ENCODE data around the gene TSFM.

TSFM gene

DNA sequence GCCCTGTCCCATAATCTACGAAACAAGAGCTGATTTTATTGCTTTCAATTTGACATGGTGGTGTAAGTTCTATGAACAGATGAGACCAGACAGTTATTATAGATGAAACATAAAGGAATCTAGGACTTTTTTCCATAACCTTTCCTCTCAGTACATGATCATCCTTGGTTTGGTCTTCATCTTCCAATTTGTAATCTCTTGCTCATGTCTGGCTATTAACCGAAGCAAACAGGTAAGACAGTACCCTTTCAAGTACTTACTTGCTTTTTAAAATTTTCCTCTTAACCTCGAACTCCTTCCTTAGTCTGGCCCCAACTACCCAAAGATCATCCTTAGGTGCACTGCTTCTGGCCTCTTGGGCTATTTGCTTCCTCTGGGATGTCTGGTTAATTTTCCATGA is 36.6 kb upstream of the TSFM start:
- DNase-seq (ENCODE audit: low read depth) = no peak

DNA sequence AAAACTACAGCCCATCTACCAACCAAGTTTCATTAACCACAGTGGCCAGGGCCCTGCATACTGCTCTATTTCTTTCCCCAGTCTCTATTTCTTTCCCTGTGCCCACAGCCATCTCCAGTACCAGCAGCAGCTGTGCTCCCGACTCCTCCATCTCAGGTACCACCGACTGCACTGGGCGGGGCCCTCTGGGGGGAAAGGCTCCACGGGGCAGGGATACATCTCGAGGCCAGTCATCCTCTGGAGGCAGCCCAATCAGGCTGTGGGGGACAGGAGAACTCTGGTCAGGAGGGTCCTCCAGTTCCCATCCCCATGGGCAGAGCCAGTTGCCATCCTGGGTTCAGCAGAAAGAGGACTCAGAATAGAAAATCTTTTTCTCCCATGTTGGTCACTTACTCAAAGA is 33.5 kb upstream of the TSFM start:
- no peak for DNase-seq (ENCODE audit: low read depth)

DNA sequence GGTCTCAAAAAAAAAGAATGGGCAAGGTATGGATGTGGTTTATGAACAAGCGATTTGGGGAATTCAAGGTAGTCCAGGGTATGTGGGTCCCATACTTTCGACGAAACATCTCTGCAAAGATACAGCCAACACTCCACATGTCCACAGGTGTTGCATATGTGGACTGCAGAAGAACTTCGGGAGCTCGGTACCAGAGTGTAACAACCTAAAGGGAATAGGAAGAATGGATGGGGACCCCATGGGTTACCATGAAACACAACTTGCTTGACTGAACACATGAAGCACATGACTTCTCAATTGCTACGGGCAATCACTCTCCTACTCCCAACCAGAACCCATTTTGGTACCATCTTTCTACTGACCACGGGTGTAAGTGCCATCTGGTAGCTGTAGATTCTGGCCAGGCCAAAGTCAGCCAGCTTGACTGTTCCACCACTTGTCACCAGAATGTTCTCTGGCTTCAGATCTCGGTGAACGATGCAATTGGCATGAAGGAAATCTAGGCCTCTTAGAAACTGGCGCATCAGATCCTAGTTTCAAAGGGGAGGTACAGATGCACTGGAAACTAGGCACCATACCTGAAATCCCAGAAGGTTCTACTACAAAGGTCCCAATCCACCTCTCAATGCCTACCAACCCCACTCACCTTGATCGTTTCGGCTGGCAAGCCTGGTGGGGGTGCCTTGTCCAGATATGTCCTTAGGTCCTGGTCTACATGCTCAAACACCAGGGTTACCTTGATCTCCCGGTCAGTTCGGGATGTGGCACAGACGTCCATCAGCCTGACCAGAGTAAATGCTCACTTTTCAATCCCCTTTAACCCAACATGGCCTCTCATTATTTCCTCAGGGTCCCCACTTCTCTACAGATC is 31.8 kb upstream of the TSFM start:
- no peak for DNase-seq (ENCODE audit: low read depth)

DNA sequence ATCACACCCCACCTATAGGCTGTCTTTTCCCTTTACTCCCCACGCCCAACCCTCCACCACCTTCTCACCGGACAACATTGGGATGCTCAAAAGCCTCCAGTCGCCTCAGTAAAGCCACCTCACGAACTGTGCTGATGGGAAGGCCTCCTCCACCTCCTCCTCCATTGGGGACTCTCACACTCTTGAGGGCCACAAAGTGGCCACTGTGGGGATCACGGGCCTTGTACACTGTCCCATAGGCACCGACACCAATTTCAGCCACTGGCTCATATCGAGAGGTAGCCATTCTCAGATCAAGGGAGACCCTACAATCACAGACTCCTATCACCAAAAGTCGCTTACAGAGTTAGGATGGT is 31.2 kb upstream of the TSFM start:
- DNase-seq (ENCODE audit: low read depth) = no peak

DNA sequence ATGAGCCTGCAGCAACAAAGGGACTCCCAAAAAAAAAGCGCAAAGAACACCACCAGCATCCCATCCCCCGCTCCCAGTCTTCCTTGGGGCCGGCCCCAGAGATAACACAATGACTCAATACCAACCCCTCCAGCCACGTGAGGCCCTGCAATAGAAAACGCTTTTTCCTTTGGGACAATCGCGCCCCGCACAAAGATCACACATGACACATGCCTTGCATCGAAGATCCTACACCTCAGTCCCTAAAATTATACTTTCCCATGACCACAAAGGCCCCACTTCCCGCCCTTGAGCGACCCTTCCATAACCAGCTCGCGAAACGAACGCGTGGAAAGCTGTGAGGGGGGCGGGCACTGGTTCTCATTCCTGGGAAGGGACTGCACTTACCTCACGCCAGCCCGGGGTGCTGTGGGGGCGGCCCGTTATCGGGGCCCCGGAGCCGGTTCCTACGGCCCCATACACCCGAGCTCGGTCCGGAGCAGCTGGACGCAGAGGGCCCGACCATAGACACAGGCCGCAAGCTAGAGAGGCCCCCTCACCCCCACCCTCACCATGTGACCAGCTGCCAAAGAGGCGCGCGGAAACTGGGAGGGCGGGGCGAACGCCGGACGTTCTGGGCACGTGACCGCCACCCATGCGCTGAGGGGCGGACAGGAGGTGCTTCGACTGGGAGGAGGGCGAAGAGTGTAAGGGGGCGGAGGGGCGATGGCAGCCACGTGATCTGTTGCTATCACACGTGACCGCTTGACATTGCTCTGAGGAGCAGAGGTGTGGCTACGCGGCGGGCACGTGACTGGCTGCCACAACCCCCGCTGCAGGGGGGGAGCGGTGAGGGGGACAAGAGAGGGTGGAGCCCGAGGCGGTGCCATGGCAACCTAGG is 30.6 kb upstream of the TSFM start, which contains the start of gene CDK4:
TSS of gene CDK4 (minus strand) at position 523 of the 880 bp plus-strand sequence. CDS start 593 bp downstream, outside the sequence.
- peak; percentile 97 for DNase-seq (ENCODE audit: low read depth)

DNA sequence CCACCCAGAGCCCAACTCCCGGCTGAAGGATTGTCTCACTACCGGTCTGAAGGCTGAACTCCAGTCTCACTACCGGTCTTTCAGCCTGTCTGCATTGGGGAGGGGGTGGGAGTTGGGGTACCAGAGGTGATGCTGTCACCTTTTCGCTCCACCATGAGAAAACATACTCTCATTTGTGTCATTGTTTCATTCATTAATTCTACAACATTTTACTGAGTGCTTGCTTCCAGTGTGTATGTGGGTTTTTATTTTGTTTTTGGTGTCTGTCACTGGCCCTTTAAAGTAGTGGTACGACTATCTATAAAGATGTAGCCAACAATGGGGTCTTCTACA is 30.0 kb upstream of the TSFM start:
- no peak for DNase-seq (ENCODE audit: low read depth)

DNA sequence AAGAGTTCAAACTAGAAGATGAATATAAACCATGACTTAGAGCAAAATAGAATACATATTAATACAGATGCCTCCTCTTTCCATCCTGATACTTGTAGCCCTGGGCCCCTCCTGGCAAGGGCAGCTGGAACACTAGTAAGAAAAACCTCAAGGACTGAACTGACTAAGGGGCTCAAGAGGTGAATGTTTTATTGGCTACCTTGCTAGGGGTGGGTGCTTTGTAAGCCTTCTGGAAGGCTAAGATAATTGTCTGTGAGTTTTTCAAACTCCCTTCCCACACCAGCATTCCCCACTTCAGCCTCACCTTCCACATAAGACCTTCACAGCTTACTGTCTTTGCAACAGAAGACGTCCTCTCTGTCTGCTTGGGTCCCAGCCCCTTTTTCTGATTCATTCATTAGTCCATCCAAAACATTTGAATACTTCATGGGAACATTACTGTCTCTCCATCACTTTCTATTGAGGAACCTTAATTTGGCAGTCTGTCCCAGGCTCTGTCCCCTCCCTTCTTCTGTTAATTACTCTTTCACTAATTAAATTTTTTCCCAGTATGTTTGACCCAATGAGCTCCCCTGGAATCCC is 28.7 kb upstream of the TSFM start:
- DNase-seq (ENCODE audit: low read depth) = no peak

DNA sequence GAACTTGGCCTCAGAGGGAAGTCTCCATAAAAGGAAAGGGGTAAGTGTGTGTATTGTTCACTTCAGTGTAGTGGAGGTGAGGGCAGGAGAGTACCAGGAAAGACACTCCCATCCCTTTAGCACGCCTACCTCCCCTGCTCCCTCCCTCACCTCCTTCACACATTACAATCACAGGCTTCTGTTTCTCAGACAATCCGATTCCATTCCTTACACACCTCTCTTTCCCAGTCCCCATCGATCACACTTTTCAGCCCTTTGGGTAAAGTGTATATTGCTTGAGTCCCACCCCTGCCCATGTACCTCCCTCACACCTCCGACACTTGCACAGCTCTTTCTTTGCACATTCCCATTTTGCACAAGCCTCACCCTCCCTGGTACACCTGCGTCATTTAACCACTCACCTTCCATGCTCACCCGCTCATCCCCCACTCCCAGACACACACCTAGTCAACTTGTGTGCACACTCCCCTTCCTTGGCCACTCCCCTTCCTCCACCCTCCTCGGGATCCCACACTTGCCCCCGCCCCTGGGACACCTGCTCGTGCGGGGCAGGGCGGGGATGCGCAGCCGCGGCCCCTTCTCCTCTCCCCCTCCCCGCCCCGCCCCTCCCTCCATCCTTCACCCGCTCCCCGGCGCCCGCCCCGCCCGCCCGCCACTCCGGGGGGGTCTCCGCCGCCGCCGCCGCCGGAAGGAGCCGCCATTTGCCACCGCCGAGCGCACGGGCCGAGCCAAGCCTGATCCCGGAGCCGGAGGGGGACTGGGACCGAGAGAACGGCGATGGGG is 28.0 kb upstream of the TSFM start, which contains the start of gene MARCHF9:
TSS of gene MARCHF9 (plus strand) at position 693 of the 783 bp plus-strand sequence. CDS start 426 bp downstream, outside the sequence.
- DNase-seq (ENCODE audit: low read depth) = peak; percentile 78

DNA sequence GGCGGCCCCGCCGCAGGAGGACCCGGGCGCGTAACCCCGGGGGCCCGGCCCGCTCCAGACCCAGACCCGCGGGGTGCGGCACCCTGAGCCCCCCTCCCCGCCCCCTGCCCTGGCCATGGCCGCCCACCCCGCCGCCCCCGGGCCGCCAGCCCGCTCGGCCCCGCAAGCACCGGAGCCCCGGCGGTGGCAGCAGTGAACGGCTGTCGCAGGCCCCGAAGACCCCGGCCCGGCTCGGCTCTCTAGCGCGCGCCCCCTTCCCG is 27.5 kb upstream of the TSFM start:
- no peak for DNase-seq (ENCODE audit: low read depth)

DNA sequence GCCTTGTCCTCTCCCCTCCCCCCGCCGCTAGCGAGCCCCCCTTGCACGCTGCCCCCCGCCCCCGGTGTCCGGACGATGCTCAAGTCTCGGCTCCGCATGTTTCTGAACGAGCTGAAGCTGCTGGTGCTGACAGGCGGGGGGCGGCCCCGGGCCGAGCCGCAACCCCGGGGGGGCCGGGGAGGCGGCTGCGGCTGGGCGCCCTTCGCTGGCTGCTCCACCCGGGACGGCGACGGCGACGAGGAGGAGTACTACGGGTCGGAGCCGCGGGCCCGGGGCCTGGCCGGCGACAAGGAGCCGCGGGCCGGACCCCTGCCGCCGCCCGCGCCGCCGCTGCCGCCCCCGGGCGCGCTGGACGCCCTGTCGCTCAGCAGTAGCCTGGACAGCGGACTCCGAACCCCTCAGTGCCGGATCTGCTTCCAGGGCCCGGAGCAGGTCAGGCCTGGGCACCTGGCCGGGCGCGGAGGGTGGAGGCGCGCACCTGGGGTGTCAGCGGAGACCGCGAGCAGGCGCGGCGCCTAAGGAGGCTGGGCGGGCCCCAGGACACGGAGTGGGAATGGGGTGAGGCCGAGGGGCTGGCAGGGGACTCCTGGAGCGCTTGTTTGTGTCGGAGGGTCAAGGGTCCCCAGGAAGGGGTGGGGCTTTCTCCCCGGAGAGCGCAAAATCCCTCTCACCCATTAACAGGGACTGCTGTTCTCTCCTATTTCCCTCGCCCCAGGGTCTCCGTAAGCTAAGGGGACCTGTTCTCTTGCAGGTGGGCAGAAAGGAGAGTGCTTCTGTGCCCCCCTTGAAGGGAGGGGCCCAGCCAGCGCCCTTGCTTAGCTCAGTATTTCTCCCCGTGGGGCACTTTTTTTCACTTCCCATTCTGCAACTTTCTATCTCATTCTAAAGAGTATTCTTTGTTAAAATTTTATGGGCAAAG is 26.9 kb upstream of the TSFM start:
- DNase-seq (ENCODE audit: low read depth) = peak; percentile 28

DNA sequence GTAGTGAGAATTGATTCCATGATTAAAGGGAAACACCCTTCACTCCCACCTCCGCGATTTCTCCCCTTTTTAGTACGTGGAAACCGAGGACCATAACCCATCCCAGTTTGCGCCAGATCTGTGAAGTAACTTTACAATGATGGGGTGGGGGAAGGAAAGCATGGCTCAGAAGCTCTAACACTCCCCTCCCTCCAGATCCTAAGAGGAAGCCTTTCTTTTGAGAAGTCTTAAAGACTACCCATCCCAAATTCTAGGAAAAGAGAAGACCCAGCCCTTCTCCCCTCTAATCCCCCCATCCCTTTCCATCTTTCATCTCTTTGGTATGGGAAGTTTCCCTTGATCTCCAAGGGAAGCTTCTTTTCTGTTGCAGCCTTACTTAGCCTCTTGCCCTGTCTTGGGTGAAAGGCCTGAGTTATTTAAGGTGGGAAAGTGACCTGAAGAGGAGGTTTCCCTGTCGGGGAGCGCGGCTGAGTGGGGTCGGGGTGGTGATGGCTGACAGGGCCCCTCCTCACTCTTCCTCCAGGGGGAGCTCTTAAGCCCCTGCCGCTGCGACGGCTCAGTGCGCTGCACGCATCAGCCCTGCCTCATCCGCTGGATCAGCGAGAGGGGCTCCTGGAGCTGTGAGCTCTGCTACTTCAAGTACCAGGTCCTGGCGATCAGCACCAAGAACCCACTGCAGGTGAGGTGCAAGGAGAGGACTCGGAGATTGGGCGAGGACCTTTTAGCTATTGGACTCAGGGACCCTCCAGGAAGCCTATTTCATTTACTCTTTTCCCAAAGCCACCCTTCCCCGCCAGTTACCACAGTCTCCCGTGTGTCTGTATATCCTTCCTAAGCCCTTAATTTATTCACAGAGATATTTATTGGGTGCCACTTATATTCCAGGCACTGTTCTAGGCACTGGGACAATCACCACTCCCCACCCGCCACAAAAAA is 25.9 kb upstream of the TSFM start:
- DNase-seq (ENCODE audit: low read depth) = peak; percentile 62

DNA sequence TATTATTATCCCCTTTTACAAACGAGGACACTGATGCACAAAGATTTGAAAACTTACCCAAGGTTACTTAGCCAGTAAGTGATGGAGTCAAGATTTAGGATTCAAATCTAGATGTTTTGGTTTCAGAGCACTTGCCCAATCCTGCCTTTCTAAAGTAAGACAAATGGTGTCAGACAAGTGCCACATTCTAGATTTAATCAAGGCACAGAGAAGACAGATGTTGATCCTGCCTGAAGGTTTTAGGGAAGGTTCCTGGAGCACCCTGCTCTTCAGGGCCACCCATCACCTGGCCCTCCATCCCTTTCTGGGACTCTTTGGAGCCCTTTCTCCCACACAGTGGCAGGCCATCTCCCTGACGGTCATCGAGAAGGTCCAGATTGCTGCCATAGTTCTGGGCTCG is 24.8 kb upstream of the TSFM start:
- no peak for DNase-seq (ENCODE audit: low read depth)

DNA sequence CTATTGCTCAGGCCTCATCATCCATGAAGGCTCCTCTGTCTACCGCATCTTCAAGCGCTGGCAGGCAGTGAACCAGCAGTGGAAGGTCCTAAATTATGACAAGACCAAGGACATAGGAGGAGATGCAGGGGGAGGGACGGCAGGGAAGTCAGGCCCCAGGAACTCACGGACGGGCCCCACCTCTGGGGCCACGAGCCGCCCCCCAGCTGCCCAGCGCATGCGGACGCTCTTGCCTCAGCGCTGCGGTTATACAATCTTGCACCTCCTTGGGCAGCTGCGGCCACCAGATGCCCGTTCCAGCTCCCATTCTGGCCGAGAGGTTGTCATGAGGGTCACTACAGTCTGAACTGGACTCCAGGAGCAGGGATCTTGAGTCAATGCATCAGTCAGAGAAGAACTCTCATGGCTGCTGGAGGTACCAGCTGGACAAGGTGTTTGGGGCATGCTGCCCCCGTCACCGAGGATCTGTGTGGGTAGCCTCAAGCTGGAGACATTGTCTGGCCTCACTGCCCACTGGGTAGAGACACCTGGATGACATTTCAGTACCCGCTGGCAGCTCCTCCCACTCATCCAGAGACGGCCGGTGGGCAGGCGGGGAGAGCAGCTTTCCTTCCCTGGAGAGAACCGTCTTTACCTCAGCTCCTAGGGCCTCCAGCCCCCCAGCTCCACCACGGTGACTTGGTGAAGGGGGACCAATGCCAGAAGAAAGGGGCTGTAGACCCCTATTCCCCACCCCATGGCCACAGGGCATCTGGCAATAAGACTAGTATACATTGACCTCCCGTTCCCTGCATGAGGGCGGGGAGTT is 23.8 kb upstream of the TSFM start:
- no peak for DNase-seq (ENCODE audit: low read depth)

DNA sequence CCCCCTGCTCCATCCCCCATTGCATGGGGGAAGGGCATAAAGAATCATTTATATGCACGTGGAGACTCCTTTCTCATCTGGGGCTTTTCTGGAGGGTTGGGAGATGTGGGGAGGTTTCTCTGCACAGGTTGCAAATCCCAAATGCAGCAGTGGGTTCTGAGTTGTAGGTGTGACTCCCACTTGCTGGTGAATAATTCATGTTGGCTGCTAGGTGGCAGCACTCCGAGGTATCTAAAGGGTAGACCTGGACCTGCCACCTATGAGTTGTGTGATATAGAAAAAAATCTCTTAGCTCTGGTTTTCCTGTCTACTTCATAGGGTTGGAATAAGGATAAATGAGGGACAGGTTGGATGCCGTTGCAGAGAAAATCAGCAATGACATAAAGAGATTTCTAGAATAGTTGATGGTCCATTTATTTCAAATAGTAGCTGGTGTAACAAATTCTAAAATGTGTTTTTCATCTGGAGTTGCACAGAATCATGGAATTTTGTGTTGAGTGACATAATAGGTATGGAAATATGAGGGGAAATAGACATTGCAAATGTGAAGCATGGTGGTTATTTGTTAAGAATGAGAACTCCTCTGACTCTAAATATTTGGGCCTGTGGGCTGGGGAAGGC is 23.1 kb upstream of the TSFM start:
- DNase-seq (ENCODE audit: low read depth) = no peak

DNA sequence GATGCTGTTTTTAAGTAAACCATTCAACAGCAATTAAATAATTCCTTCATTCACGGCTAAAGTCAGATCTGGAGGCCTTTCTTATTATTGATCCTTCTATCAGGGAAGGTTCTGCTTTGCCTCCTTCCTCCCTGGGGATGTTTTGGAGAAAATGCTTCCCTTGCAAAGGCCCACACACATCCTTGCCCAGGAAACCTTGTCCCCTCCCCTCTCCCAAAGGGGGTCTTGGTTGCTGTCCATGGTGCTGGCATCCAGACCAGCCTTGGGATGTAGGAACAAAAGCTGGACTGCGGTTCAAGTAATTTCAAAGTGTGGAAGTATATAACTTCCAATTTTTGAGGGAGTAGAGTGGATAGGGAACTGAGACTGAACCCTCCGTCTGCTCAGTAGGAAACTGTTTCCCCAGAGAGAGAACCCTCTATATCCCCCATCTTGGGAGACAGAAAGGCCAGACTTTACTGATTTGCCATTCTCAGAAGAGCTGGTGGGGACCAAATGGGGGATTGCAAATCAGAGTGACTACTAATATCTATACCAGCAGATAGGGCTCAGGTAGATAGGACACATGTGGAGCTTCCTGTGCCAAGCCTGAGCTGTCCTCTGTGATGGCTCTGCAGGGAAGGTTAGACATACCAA is 22.1 kb upstream of the TSFM start:
- DNase-seq (ENCODE audit: low read depth) = no peak

DNA sequence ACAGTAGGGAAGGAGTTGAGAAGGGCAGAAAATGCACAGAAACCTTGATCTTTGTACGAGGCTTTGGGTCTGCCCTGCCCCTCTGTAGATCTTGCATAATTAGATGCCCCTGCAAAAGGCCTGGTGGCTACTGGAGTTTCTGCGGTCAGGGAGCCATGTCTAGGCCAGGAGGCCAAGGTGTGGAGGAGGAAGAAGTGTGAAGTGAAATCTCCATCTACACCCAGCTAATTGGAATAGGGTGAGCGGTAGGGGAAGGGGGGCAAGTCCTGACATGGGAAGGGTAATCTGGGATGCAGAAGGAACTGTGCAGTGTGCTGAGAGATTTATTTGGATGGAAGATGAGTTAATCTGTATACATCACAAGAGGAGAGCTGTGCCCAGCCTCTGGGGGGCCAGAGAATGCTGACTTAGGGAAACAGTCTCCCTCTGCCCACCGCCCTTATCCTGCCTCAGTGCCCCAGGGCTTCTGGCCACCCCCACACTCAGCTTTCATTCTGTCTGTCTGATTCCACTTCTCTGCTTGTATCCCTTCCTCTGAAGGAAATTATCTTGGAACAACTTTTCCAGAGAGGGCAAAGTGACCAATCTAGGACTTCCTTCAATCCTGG is 21.1 kb upstream of the TSFM start:
- DNase-seq (ENCODE audit: low read depth) = no peak

DNA sequence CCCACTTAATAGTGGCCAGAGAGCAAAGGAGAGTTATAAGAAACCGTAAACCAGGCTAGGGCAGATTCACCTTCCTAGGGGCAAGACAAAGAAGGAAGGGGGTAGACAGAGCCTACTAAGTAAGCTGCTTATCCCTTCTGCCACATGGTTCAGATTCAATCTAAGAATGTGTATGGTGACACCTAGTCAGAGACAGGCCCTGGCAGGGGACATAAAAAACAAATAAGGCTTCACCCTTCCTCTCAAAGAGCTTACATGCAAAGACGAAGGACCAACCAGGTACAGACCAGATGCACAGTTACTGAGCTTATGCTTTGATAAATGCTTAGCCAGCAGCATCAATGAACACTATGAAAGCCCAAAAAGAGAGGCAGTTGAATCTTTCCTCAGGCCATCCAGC is 20.1 kb upstream of the TSFM start:
- no peak for DNase-seq (ENCODE audit: low read depth)
